Activated CD4-positive, alpha-beta T cell treated with anti-CD3 and anti-CD28 coated beads for 36 hours (primary cell): ENCODE measurements around the gene CBX7. TPM values are rescaled to one million over a fixed set of nuclear protein-coding genes. Genes with fewer than 3 reads are reported as not detected.
A peak's percentile ranks its signal among the peaks of the same experiment; 100 is the strongest.

Experiments used
- ATAC-seq: fragments of 200-7000 bp; cut with Tn5 transposase; one replicate; pipeline ENCODE4 v1.10.0; 2021; ENCODE audit warnings: mild to moderate bottlenecking, moderate library complexity
- CTCF ChIA-PET: fragments of 350-600 bp; sonication (Branson Sonifier 250); formaldehyde crosslinking; loops from one replicate; lab custom pipeline; 2021; ENCODE audit warnings: antibody characterized with exemption; lab: Charles Lee
- POLR2A ChIA-PET: fragments of 350-600 bp; sonication (Branson Sonifier 250); formaldehyde crosslinking; loops from one replicate; lab custom pipeline; 2021; ENCODE audit warnings: antibody characterized with exemption, inconsistent platforms; lab: Charles Lee
- DNase-seq: peaks from one replicate; pipeline ENCODE4 v3.0.0-alpha.2; 2020
- H3K27ac Mint-ChIP-seq: one replicate; pipeline ENCODE4 v1.8.0; 2021; ENCODE audit warnings: mixed read lengths
- H3K27me3 Mint-ChIP-seq: one replicate; pipeline ENCODE4 v1.8.0; 2021; ENCODE audit warnings: mixed read lengths
- H3K36me3 Mint-ChIP-seq: one replicate; pipeline ENCODE4 v1.8.0; 2021; ENCODE audit warnings: low read depth, mixed read lengths
- H3K4me1 Mint-ChIP-seq: one replicate; pipeline ENCODE4 v1.8.0; 2021; ENCODE audit warnings: mixed read lengths
- H3K4me3 Mint-ChIP-seq: one replicate; pipeline ENCODE4 v1.8.0; 2021; ENCODE audit warnings: mild to moderate bottlenecking, moderate library complexity, mixed read lengths
- H3K9me3 Mint-ChIP-seq: one replicate; pipeline ENCODE4 v1.8.0; 2021; ENCODE audit warnings: low read depth, mixed read lengths
- intact Hi-C, 2 experiments: fragments of 100-400 bp; cut with DNase I in 1 of 2; cut with micrococcal nuclease in 1 of 2; formaldehyde crosslinking; loops; one replicate each; pipeline versions ENCODE4 v1.14.2 to v1.15.1; 2022 to 2024; cut with DNase I, micrococcal nuclease
- total RNA-seq, 2 experiments: library from RNA; stranded (reverse); gene quantifications; one replicate each; pipeline ENCODE4 v1.2.3, GENCODE V29; 2021

CBX7 gene
- total RNA-seq, 2 experiments from 2014 or later = 19.9 to 20.3 TPM

- Mint-ChIP-seq H3K27ac (no peak overlapping the region), H3K36me3 (peaks cover 2% of the 10 kb centered on the region), H3K4me1 (no peaks in the 10 kb centered on the region), H3K27me3 (no peaks in the 10 kb centered on the region), H3K9me3 (no peaks in the 10 kb centered on the region), H3K4me3 (no peak overlapping the region)
- CTCF ChIA-PET = no interaction called here
- intact Hi-C loops = no loop called here
- POLR2A ChIA-PET = no interaction called here
- DNase-seq (no peak), ATAC-seq (no peak)
These were observed 19.5 kb downstream of the CBX7 start for GRCh38 chr22:39132871-39133524.

- H3K4me3 Mint-ChIP-seq = no peak overlapping the region
- CTCF ChIA-PET = no interaction called here
- POLR2A ChIA-PET = no interaction called here
- H3K27me3 Mint-ChIP-seq = no peaks in the 10 kb centered on the region
- DNase-seq = no peak
- H3K4me1 Mint-ChIP-seq = no peaks in the 10 kb centered on the region
- H3K27ac Mint-ChIP-seq = no peak overlapping the region
- no peaks in the 10 kb centered on the region for H3K9me3 Mint-ChIP-seq
- no peak for ATAC-seq
- peaks cover 2% of the 10 kb centered on the region for H3K36me3 Mint-ChIP-seq
- intact Hi-C loops = no loop called here
These were observed 20.2 kb downstream of the CBX7 start for GRCh38 chr22:39132281-39132680.

GRCh38 chr22:39130892-39131855 lies 21.3 kb downstream of the CBX7 start:
- H3K4me3 Mint-ChIP-seq = no peak overlapping the region
- intact Hi-C loops = no loop called here
- CTCF ChIA-PET = no interaction called here
- DNase-seq = no peak
- no peaks in the 10 kb centered on the region for H3K4me1 Mint-ChIP-seq
- no peaks in the 10 kb centered on the region for H3K9me3 Mint-ChIP-seq
- H3K27ac Mint-ChIP-seq = no peak overlapping the region
- no peaks in the 10 kb centered on the region for H3K27me3 Mint-ChIP-seq
- H3K36me3 Mint-ChIP-seq = peaks cover 2% of the 10 kb centered on the region
- ATAC-seq = no peak
- POLR2A ChIA-PET = no interaction called here

GRCh38 chr22:39130152-39130704 lies 22.3 kb downstream of the CBX7 start:
- ATAC-seq (no peak), DNase-seq (no peak)
- intact Hi-C loops = no loop called here
- Mint-ChIP-seq H3K4me1 (no peaks in the 10 kb centered on the region), H3K4me3 (no peak overlapping the region), H3K9me3 (no peaks in the 10 kb centered on the region), H3K27me3 (no peaks in the 10 kb centered on the region), H3K27ac (no peak overlapping the region), H3K36me3 (peaks cover 2% of the 10 kb centered on the region)
- ChIA-PET POLR2A (no interaction called here), CTCF (no interaction called here)

- CTCF ChIA-PET = no interaction called here
These were observed 22.7 kb downstream of the CBX7 start for GRCh38 chr22:39129746-39130145.

GRCh38 chr22:39129081-39129480 lies 23.4 kb downstream of the CBX7 start:
- ChIA-PET POLR2A (no interaction called here), CTCF (no interaction called here)
- no peak for DNase-seq
- intact Hi-C loops = no loop called here
- ATAC-seq = no peak
- peaks cover 2% of the 10 kb centered on the region for H3K36me3 Mint-ChIP-seq
- no peak overlapping the region for H3K4me3 Mint-ChIP-seq
- H3K9me3 Mint-ChIP-seq = no peaks in the 10 kb centered on the region
- H3K4me1 Mint-ChIP-seq = no peaks in the 10 kb centered on the region
- no peaks in the 10 kb centered on the region for H3K27me3 Mint-ChIP-seq
- no peak overlapping the region for H3K27ac Mint-ChIP-seq

More at GRCh38 chr22:39129746-39130145, 22.7 kb downstream of the CBX7 start:
- no peak for ATAC-seq
- intact Hi-C loops = no loop called here
- DNase-seq = no peak
- H3K36me3 Mint-ChIP-seq = peaks cover 2% of the 10 kb centered on the region
- POLR2A ChIA-PET = no interaction called here
- no peaks in the 10 kb centered on the region for H3K9me3 Mint-ChIP-seq
- no peaks in the 10 kb centered on the region for H3K4me1 Mint-ChIP-seq
- H3K27ac Mint-ChIP-seq = no peak overlapping the region
- H3K4me3 Mint-ChIP-seq = no peak overlapping the region
- no peaks in the 10 kb centered on the region for H3K27me3 Mint-ChIP-seq

GRCh38 chr22:39128508-39128907 lies 24.0 kb downstream of the CBX7 start:
- DNase-seq (no peak), ATAC-seq (peak; percentile 33)
- ChIA-PET POLR2A (no interaction called here), CTCF (no interaction called here)
- Mint-ChIP-seq H3K4me1 (no peaks in the 10 kb centered on the region), H3K4me3 (no peak overlapping the region), H3K36me3 (no peaks in the 10 kb centered on the region), H3K9me3 (no peaks in the 10 kb centered on the region), H3K27me3 (no peaks in the 10 kb centered on the region), H3K27ac (no peak overlapping the region)
- intact Hi-C loops = no loop called here

- intact Hi-C loops = no loop called here
- ATAC-seq (no peak), DNase-seq (no peak)
- Mint-ChIP-seq H3K4me1 (peaks cover 5% of the 10 kb centered on the region), H3K9me3 (no peaks in the 10 kb centered on the region), H3K36me3 (no peaks in the 10 kb centered on the region), H3K27me3 (no peaks in the 10 kb centered on the region), H3K4me3 (no peak overlapping the region), H3K27ac (no peak overlapping the region)
- ChIA-PET POLR2A (no interaction called here), CTCF (interaction anchor here (1.0 to 1.5 kb wide), 3 partner anchors 10 to 256 kb away, joined by 3 to 6 read pairs (median 4); no protein-coding TSS in a partner anchor)
These were observed 26.9 kb downstream of the CBX7 start for GRCh38 chr22:39125622-39126021.

GRCh38 chr22:39123751-39124581 lies 28.5 kb downstream of the CBX7 start:
- Mint-ChIP-seq H3K4me3 (no peak overlapping the region), H3K27me3 (no peaks in the 10 kb centered on the region), H3K27ac (no peak overlapping the region), H3K4me1 (peaks cover 6% of the 10 kb centered on the region), H3K36me3 (no peaks in the 10 kb centered on the region), H3K9me3 (no peaks in the 10 kb centered on the region)
- intact Hi-C loops = no loop called here
- no peak for DNase-seq
- ChIA-PET POLR2A (interaction anchor here (0.6 kb wide), 1 partner anchor 255 kb away, joined by 3 read pairs; no protein-coding TSS in a partner anchor), CTCF (no interaction called here)
- no peak for ATAC-seq

GRCh38 chr22:39122772-39123470 lies 29.6 kb downstream of the CBX7 start:
- Mint-ChIP-seq H3K9me3 (no peaks in the 10 kb centered on the region), H3K27ac (no peak overlapping the region), H3K36me3 (no peaks in the 10 kb centered on the region), H3K27me3 (no peaks in the 10 kb centered on the region), H3K4me3 (no peak overlapping the region), H3K4me1 (peaks cover 14% of the 10 kb centered on the region)
- ChIA-PET CTCF (no interaction called here), POLR2A (no interaction called here)
- no peak for ATAC-seq
- DNase-seq = no peak
- intact Hi-C loops = loop anchor here (1.0 kb wide), 1 partner anchor 116 kb away; no protein-coding TSS in a partner anchor
